GM18519 (cell line): ENCODE measurements around the gene ANKRD17.

Experiments
- ATAC-seq: cut with Tn5 transposase; IDR thresholded peaks from one replicate; pipeline ENCODE4 v1.9.1; 2021; ENCODE audit warnings: mild to moderate bottlenecking, moderate library complexity; ENCODE audit not compliant: unreplicated experiment, low FRiP score

Gene ANKRD17

GRCh38 chr4:73066445-73066844, 192.2 kb downstream of the ANKRD17 start:
- ATAC-seq = no peak

GRCh38 chr4:73064536-73064935, 194.1 kb downstream of the ANKRD17 start:
- ATAC-seq = no peak

- peak; percentile 93 for ATAC-seq
These were observed 203.2 kb downstream of the ANKRD17 start for GRCh38 chr4:73055241-73055897.

- ATAC-seq = no peak
These were observed 204.6 kb downstream of the ANKRD17 start for GRCh38 chr4:73053974-73054480.

- no peak for ATAC-seq
These were observed 205.5 kb downstream of the ANKRD17 start for GRCh38 chr4:73053076-73053475.

- ATAC-seq = no peak
These were observed 207.0 kb downstream of the ANKRD17 start for GRCh38 chr4:73051625-73052024.

- no peak for ATAC-seq
These were observed 212.7 kb downstream of the ANKRD17 start for GRCh38 chr4:73045879-73046278.

GRCh38 chr4:73037057-73037456, 221.5 kb downstream of the ANKRD17 start:
- ATAC-seq = no peak

GRCh38 chr4:73036123-73036522, 222.5 kb downstream of the ANKRD17 start:
- peak; percentile 47 for ATAC-seq

- no peak for ATAC-seq
These were observed 223.7 kb downstream of the ANKRD17 start for GRCh38 chr4:73034896-73035295.

- ATAC-seq = no peak
These were observed 230.0 kb downstream of the ANKRD17 start for GRCh38 chr4:73028621-73029020.
